HUDEP-2 (cell line): ENCODE data around the gene BEND4.
"Not testable (repeated sequence)": the region's sequence is repeated elsewhere in the genome, so short reads cannot be mapped to it uniquely, and the experiment has no call there.

ENCODE experiments used
- DNase-seq, 76 experiments: peaks; one replicate each; lab custom pipeline; 2025; ENCODE audit not compliant: unreplicated experiment in 76 of 76; lab: John Stamatoyannopoulos, UW

Gene BEND4

DNA sequence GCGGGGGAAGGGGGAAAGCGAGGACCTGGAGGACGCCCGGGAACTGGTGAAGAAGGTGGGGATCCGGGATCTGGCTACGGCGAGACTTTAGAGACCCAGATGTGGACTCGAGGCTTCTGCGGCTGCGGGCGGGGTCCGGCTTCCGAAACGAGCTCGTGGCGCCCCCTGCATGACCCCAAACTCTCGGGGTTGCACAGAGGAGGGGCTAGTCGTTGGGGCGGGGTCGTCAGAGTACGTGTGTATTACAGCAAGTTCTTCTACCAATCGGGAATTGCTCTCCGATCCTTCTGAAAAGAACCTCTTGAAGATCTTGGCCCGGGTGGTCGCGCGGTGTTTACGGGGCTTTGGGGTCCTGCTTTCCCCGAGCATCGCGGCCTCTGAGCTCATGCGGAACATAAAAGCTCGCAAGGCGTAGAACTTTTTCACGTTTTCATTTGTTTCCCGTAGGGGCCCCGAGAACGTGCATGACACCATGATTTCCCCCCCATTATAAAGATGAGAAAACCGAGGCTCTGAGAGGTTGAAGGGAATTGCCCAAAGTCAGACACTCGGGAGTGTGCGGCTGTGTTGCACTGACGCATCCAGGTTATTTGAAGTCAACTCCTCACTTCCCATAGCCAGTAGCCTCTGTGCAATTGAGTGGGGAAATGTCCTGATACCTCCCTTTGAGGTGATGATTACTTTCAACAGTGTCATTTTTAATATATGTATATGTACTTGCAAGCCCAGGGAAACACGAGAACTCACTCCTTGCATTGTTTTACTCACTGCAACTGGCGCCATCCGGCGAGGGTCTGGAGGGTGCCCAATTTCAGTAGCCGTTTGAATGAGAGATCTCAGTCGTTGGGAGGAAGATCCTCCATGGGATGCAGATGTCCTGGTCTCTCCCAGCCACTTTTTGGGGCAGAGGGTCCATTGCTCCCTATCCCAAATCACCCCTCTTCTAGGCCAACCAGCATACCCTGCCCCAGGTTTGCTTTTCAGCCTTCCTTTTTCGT lies at the start of gene BEND4:
Gene BEND4, minus strand, starts transcription at position 149 of the 998 bp plus-strand sequence. CDS start 512 bp downstream, outside the sequence.
- no peak for DNase-seq

DNA sequence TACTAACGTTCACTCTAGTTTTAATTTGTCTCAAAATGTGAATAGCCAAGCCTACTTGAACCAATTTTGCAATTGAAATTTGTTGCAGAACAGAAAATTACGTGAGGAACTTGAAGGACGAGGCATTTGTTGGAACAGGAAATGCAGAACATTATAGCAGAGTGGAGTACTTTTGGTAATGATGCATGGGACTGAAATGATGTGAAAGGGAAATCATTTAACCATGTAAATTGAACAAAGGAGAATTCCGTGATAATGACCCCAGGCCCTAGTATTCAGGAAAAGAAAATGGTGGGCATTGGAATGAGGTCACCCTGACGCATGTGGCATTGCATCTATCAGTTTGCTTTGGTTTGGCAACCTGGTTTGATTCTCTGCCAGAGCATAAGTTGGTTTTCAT lies 44.9 kb upstream of the BEND4 start:
- DNase-seq = no peak

DNA sequence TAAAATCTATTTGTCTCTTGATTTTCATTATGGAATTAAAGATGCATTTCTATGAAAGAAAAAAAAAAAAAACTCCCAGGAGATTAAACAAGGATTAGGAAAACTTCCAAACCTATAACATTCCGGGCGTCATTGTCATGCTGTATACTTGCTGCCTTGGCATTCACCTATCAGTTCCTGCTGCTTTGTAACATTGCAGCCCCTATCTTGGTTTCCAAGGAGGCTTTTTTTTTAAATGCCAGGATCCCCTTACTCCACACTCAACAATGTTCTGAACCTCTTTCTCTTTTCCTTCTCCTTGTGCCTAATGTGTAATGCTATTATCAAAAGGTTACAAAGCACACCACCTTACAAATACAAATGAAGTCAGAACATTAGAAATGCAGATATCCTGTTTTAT lies 20.5 kb upstream of the BEND4 start:
- no peak for DNase-seq

DNA sequence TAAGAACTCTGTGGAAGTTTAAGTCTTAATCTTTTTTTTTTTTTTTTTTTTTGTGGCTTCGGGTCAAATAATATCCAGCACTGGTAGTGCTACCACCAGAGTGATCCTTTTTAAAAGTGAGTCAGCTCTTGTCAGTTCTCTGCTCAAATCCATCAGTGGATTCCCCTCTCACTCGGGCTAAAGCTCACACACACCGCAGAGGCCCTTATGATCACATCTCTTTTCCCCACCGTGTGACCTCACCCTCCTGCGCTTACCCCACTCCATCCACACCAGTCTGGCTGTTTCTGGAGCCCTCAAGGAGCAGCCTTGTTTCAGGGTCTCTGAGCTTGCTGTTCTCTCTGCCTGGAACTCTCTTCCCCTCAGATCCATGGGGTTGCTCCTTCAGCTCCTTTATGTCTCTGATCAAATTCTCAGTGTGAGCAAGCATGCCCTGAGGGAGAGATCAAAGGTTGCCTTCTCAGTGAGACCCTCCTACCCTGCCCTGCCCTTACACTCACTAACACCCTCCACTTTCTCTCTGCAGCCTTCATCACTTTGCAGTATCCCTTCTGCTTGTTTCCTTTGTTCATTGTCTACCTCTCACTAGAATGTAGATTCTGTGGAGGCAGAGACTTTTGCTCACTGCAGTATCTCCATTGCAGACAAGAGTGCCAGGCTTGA lies 19.8 kb upstream of the BEND4 start:
- no peak for DNase-seq

DNA sequence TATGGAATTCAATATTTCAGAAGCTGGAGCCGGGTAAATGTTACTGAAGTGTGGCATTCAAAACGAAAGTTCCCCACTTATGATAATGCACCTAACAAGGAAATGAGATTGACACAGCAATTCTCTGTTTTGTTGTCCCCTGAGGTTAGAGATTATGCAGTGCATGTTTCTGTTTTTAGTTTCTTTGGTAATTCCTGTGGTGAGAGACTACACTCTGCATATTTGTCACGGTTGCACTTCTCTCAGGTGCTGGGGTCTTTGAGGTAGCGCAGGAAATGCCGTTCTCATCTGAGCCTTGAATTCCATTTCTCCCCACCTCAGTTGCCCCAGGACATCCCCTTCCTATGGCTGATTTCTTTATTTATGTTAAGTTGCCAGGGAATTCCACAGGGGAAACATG lies 15.3 kb upstream of the BEND4 start:
- no peak for DNase-seq

- DNase-seq = not testable (repeated sequence)
These were observed 13.7 kb upstream of the BEND4 start for GRCh38 chr4:42166186-42166585.

GRCh38 chr4:42159271-42160001 lies 7.0 kb upstream of the BEND4 start:
- no peak for DNase-seq

DNA sequence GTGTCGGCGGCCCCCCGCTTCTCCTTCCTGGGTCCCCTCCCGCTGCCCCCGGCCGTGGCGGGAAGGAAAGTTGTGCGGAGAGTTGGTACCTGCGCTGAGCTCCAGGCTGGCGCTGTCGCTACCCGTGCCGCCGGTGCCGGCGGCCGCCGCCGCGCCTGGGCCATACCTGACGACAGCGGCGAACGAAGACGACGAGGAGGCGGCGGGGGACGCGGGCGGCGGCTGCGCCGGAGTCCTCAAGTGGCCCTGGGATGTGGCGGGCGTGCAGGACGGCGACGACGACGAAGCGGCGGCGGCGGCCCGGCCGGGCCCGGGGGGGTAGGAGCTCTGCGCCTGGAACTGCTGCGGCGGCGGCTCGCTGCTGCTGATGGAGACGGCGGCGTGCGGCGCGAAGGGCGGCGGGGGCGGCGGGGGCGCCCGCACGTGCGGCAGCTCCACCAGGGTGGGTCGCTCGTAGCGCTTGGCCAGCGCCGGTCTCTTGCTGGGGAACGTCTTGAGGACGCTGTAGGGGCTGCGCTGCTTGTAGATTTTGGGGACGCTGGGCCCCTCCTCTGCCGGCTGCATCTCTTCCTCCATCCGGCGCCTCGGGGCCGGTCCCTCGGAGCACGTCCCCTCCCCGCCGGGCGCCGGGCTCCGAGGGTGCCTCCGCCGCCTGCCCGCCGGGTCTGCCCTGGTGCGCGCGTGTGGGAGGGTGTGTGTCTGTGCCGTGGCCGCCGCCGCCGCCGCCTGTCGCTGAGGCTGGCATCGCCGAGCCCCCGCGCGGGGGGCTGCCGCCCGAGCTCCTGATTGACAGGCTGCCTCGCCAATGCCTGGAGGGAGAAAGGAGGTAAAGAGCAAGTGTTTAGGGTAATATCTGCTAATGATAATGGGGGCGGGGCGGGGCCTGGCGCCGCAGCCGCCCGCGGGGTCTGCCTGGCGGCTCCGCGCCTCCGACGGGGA lies 618 bp downstream of the BEND4 start:
- peak in 2 of 76 experiments; percentile 5 to 11 for DNase-seq

DNA sequence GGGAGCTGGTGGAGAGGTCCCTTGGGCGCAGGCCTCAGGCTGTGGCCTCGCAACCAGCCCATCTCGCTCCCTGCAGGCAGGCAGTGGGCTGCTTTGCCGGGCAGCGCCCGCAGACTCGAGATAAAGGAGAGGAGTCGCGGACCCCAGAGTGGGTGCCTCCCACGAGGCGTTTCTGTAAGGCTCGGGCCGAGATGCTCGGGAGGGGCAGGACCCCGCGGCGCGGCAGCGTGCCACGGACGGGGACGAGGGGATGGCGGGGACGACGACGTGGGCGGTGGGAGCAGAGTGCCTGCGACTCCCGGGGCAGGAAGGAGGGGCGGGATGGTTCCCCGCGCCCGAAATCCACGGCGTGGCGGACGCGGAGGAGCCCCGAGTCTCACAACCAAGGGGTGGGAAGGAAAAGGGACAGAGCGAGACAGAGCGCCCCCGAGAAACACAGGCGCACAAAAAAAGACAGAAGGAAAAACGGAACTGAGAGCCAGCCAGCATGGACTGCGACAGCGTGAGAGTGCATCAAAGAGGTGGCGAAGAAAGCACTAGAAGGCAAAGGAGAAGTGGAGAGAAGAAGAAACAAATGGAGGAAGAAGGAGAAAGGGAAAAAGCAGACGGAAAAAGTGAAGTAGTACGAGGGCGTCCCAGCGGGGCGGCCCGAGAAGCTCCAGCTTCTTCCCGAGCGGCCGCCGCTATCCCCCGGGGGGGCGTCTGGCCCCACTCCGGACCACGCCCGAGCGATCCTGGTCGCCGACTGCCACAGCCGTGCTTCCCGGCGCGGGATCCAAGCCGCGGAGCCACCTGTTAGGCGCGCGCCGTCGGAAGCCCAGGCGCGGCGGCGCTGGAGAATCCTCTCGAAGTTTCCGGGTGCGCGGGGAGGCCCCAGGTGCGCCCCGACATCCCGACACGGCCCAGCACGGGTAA lies 1.5 kb downstream of the BEND4 start:
- no peak for DNase-seq

- no peak for DNase-seq
These were observed 3.5 kb downstream of the BEND4 start for GRCh38 chr4:42149004-42149403.

DNA sequence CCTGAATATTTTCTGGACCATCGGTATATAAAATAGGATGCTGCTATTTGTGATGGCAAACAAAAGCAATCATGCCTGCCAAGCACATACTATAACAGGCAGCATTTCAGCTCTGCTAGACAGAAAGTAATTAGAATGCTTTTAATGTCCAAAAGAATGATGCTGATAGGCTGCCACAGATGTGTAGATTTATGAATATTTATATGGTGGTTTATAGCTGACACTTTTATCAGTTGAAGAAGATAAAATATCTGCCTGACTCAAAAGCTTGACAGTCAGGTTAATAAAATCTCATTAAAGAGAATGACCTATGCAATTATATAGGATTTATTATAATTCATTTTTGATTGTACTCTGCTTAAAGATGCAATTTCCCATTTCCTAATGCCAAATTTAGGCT lies 4.0 kb downstream of the BEND4 start:
- DNase-seq = no peak

- DNase-seq = no peak
These were observed 8.4 kb downstream of the BEND4 start for GRCh38 chr4:42144028-42144427.

DNA sequence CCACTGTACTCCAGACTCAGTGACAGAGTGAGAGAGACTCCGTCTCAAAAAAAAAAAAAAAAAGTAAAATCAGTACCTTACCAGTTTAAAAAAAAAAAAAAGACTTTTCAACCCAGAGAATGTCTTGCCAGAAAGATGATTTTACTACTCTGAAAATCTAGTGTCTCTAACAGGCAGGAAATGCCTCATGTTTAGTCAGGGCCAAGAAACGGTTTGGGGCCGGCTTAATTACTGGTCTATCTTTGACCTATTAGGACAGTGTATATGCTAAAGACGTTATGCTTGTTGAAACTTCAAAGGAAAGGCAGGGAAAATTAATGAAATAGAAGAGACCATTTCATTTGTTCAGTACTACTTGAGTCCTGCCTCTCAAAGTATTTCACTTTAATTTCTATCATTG lies 9.9 kb downstream of the BEND4 start:
- no peak for DNase-seq

DNA sequence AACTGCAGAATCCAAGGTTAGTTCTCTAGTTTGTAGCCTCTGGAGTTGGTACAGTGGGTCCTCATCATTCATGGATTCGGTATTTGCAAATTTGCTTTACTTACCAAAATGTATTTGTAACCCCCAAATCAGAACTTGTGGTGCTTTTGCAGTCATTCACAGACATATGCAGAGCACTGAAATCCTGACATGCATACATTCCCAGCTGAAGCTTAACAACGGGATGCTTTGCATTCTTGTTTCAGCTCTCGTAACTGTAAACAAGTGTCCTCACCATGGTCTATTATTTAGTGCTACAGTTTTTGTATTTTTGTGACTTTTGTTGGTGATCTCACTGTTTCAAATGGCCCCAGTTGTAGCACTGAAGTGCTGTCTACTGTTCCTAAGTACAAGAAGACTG lies 16.1 kb downstream of the BEND4 start:
- no peak for DNase-seq

DNA sequence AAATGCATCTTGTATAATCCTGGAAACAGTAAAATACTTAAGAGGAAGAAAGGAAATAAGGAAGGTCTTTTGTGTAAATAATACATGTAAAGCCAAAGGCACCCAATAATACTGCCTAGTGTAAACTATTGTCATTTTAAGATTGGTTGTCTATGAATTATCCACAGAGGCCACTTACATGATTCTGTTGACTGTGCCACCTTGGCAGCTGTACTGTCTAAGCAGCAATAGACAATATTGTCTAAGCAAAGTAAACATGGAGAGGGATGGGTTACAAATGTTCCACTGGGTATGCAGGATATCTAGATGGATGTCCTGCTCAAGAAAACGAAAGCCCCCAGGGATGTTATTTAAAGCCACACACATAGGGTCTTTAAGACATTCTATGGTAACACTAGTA lies 19.4 kb downstream of the BEND4 start:
- DNase-seq = no peak

DNA sequence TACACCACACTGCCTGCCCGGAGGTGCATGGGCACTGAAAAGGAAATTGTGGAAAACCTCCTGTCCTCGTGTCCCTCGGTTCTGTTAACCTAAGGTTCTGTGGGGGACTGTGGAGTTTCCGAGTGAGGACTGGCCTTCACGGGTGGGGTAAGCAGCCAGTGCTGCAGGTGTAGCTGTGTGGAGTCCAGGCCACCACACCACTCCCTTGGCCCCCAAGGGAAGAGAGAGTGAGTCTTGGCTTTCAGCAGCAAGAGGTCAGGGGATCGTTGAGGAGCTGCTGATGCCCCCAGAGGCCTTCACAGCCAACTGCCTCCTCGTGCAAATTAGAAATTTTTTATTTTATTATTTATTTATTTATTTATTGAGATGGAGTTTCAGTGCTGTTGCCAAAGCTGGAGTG lies 20.4 kb downstream of the BEND4 start:
- no peak for DNase-seq

DNA sequence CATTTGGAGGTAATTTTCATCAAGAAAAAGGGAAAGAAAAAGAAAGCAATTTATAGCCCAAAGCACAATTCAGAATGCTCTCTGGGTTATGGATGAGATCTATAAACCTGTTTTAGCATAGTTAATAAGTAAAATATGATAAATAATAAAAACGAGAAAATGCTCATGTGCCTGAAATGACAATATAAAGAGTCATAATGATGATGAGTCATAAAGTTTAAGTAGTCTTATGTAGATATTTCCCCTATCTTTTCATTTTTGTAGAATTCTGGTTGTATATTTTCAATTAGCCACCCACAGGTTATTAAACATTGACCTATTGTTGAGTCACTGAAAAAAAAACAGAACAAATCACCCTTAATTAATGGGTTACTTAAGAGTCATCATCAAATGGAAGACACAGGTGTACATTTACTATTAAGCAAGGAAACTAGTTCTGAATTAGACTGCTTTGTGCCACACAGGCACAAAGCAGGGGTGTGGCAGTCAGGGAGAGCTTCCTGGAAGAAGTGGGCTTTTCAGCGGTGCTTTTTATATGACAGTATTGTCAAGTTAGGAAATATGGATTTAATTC lies 29.3 kb downstream of the BEND4 start:
- no peak for DNase-seq

- DNase-seq = no peak
These were observed 30.2 kb downstream of the BEND4 start for GRCh38 chr4:42122237-42122636.

DNA sequence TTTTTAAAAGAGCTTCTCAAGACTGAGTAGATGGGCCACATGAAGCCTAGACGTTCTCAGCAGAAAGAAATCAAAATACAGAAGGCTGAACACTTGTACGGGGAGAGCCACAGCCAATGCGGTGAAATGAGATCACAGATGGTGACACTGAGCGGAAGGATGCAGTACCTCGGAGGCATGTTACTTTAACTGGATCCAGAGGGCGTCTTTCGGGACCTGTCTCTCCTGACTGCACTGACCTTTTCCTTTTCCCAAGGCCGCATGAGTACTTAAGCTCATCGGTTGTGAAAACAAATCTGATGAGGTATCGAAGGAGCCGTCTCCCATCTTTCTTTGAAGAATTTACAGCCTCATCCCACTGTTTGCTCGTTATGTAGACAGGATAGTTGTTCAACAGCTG lies 32.6 kb downstream of the BEND4 start:
- no peak for DNase-seq
